Gastrocnemius medialis (tissue), 4 donors: ENCODE results near the gene DACT1. TPM values are rescaled to one million over a fixed set of nuclear protein-coding genes. Genes with fewer than 3 reads are reported as not detected.

Experiments
- ATAC-seq, 2 donors: fragments of 150-250 bp; one replicate each; pipeline ENCODE4 v1.9.1; 2016
- DNase-seq, 2 donors: peaks; one replicate each; pipeline ENCODE4 v3.0.0-alpha.2; 2019
- H3K27ac ChIP-seq, 4 donors: fragments of 200-600 bp; sonication (generic); 1 replicate in 1 of 4; 2 replicates in 3 of 4; pipeline ENCODE4 v1.5.1; 2016 to 2018; ENCODE audit warnings: mild to moderate bottlenecking in 2 of 4, moderate library complexity in 1 of 4
- H3K27me3 ChIP-seq, 3 donors: fragments of 200-600 bp; sonication (generic) in 2 of 3; 1 replicate in 1 of 3; 2 replicates in 2 of 3; pipeline versions ENCODE4 v1.5.1 to v1.6.0; 2016 to 2019; ENCODE audit warnings: mild to moderate bottlenecking in 1 of 3, moderate library complexity in 1 of 3
- H3K36me3 ChIP-seq, 2 donors: fragments of 200-600 bp; sonication (generic) in 1 of 2; one replicate each; pipeline ENCODE4 v1.5.1; 2017 to 2018
- H3K4me1 ChIP-seq, 2 donors: fragments of 200-600 bp; sonication (generic) in 1 of 2; one replicate each; pipeline ENCODE4 v1.5.1; 2016 to 2017; ENCODE audit warnings: mild to moderate bottlenecking in 2 of 2
- H3K4me3 ChIP-seq, 4 donors: fragments of 200-600 bp; sonication (generic) in 3 of 4; 1 replicate in 1 of 4; 2 replicates in 3 of 4; pipeline ENCODE4 v1.5.1; 2016 to 2019; ENCODE audit warnings: mild to moderate bottlenecking in 2 of 4
- H3K9me3 ChIP-seq, 3 donors: fragments of 200-600 bp; sonication (generic) in 2 of 3; 1 replicate in 1 of 3; 2 replicates in 2 of 3; pipeline ENCODE4 v1.5.1; 2016 to 2019
- CTCF ChIP-seq, 5 experiments: fragments of 450-650 bp in 3 of 5; fragments of 200-600 bp in 2 of 5; sonication (generic) in 2 of 5; IDR thresholded peaks in 4 of 5; conservative IDR thresholded peaks in 1 of 5; 1 replicate in 4 of 5; 2 replicates in 1 of 5; pipeline ENCODE4 v1.5.1; 2016 to 2019; ENCODE audit warnings: antibody characterized with exemption in 5 of 5, mild to moderate bottlenecking in 3 of 5, moderate library complexity in 3 of 5
- POLR2A ChIP-seq, 2 donors: fragments of 450-650 bp; IDR thresholded peaks; one replicate each; pipeline ENCODE4 v1.6.1; 2017; ENCODE audit warnings: antibody characterized with exemption in 2 of 2, mild to moderate bottlenecking in 2 of 2, moderate library complexity in 2 of 2
- in situ Hi-C, 4 donors: fragments of 200-750 bp; cut with MboI; loops; one replicate each; pipeline versions ENCODE4 v1.15.0 to v1.8.0; 2017; ENCODE audit warnings: low sequenced_read_pairs in 4 of 4
- intact Hi-C: fragments of 100-400 bp; cut with DNase I; formaldehyde crosslinking; loops from one replicate; pipeline ENCODE4 v1.15.1; 2023; ENCODE audit warnings: low total_unique reads
- total RNA-seq, 4 donors: library from RNA; depleted of rRNA; stranded (reverse); fragments of >200 nt; gene quantifications; one replicate each; pipeline versions ENCODE4 v1.1.0 to v1.2.3, GENCODE V29; 2016

DACT1 gene
- total RNA-seq, 4 donors from 2014 or later = 0.97 to 3.0 (median 1.8) TPM

DNA sequence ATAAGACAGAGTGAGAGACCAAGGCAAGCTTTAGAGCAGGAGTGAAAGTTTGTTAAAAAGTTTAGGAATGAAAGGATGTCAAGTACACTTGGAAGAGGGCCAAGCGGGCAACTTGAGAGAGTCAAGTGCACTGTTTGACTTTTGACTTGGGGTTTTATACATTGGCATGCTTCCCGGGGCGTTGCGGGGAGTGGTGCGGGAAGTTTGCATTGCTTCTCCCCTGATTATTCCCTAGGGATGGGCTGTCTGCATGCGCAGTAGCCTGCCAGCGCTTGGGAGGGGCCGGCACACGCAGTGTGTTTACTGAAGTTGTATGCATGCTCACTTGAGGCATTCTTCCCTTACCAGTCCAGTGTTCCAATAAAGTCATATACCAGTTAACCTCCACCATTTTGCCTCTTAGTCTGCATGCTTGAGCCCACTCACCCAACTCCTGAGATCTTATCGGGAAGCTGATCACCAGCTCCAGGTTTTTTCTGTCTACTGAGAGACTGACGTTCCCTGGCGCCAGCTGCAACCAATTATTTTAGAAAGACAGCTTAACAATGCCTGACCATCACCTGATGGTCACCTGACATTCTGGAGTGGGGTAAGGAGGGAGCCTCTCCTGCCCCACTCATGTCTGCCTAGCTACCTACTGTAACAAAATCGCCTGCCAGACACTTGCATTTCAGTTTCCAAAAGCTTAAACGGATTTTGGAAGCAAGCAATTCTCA, 53.2 kb downstream of the DACT1 start:
- no peak for ATAC-seq
- H3K36me3 ChIP-seq = no peaks in the 10 kb centered on the region
- H3K9me3 ChIP-seq = no peaks in the 10 kb centered on the region
- no peak for DNase-seq
- no peak overlapping the region for H3K4me3 ChIP-seq
- in situ Hi-C loops = no loop called here
- TF ChIP-seq POLR2A (IDR thresholded peaks at IDR 0.05) = no peak
- TF ChIP-seq CTCF (IDR thresholded peaks at IDR 0.05 in 4 of 5, conservative IDR thresholded peaks at IDR 0.05 in 1 of 5) = no peak
- intact Hi-C loops = no loop called here
- no peaks in the 10 kb centered on the region for H3K4me1 ChIP-seq
- no peaks in the 10 kb centered on the region for H3K27me3 ChIP-seq
- no peak overlapping the region for H3K27ac ChIP-seq

- in situ Hi-C loops = no loop called here
- intact Hi-C loops = no loop called here
- TF ChIP-seq CTCF (IDR thresholded peaks at IDR 0.05 in 4 of 5, conservative IDR thresholded peaks at IDR 0.05 in 1 of 5) (no peak), POLR2A (IDR thresholded peaks at IDR 0.05) (no peak)
- Histone ChIP-seq H3K4me1 (no peaks in the 10 kb centered on the region), H3K36me3 (no peaks in the 10 kb centered on the region), H3K9me3 (no peaks in the 10 kb centered on the region), H3K27me3 (no peaks in the 10 kb centered on the region), H3K27ac (no peak overlapping the region), H3K4me3 (no peak overlapping the region)
- DNase-seq (no peak), ATAC-seq (no peak)
Measured at GRCh38 chr14:58693048-58693447, 55.3 kb downstream of the DACT1 start.

DNA sequence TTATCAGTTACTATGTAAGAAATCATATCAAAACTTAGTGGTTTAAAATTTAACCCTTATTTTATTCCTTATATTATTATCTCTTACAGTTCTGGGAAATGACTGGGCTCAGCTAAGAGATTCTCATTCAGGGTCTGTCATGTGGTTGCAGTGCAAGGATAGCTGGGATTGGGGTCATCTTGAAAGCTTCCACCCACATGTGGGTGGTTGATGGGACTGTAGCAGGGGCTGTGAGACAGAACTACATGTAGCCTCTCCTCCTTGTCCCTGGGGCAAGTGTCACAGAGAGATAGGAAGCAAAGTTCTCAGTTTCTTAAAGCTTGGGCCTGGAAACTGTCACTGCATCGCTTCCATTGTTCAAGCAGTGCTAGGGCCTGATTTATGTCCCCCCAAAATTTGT, 57.8 kb downstream of the DACT1 start:
- DNase-seq (no peak), ATAC-seq (no peak)
- peaks cover 0 to 5% of the 10 kb centered on the region in 2 donors for H3K4me1 ChIP-seq
- H3K4me3 ChIP-seq = no peak overlapping the region
- H3K27ac ChIP-seq = no peak overlapping the region
- H3K9me3 ChIP-seq = no peaks in the 10 kb centered on the region
- no peaks in the 10 kb centered on the region for H3K27me3 ChIP-seq
- H3K36me3 ChIP-seq = no peaks in the 10 kb centered on the region
- TF ChIP-seq POLR2A (IDR thresholded peaks at IDR 0.05) (no peak), CTCF (IDR thresholded peaks at IDR 0.05 in 4 of 5, conservative IDR thresholded peaks at IDR 0.05 in 1 of 5) (no peak)
- in situ Hi-C loops = no loop called here
- intact Hi-C loops = no loop called here

DNA sequence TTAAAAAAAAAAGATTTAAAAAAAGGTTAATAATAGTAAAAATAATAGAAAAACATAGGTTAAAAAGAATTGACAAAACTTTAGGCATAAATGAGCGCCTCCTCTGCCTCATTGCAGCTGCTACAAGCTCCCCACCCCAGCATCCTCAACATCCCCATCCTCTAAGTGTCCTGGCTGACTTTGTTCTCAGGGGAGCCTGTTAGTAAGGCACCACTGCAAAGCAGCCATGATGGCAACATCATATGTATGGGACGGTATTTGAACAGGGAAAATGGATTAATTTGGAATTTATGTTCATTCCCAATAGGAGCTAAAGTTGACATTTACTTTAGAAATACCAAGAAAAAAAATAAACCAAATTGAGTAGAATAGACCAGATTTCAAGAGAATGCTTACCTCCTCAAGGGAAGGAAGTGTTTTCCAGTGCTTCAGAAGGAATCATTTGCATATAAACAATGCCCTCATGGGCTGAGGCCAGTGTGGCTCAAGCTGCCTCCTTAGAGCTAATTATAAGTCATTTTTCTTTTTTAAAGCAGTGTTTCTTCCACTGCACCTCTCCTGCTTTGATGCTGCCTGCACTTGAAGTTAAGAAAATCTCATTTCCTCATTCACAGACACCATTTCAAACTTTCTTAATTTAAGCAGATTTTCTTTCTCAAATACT, 59.6 kb downstream of the DACT1 start:
- Histone ChIP-seq H3K4me3 (no peak overlapping the region), H3K9me3 (no peaks in the 10 kb centered on the region), H3K27ac (no peak overlapping the region), H3K4me1 (peaks cover 16 to 17% of the 10 kb centered on the region in 2 donors), H3K36me3 (no peaks in the 10 kb centered on the region), H3K27me3 (no peaks in the 10 kb centered on the region)
- DNase-seq (no peak), ATAC-seq (no peak)
- in situ Hi-C loops (no loop called here), intact Hi-C loops (no loop called here)
- TF ChIP-seq CTCF (IDR thresholded peaks at IDR 0.05 in 4 of 5, conservative IDR thresholded peaks at IDR 0.05 in 1 of 5) (no peak), POLR2A (IDR thresholded peaks at IDR 0.05) (no peak)

Other genes with a start within 250 kb of the DACT1 start
- not detected for gene TOMM20L, start 242.0 kb upstream of the DACT1 start, total RNA-seq
- gene TIMM9, start 210.4 kb upstream of the DACT1 start, total RNA-seq = 100 to 1,000 TPM in 2 of 4 donors, 10 to 100 TPM in 2; 46.2 to 110 (median 86.8) TPM
- 10 to 100 TPM; 10.0 to 13.9 (median 11.9) TPM for gene KIAA0586, start 210.2 kb upstream of the DACT1 start, total RNA-seq